GM04504 (cell line): ENCODE data around the gene GSTA3.
"Not testable (repeated sequence)": the region's sequence is repeated elsewhere in the genome, so short reads cannot be mapped to it uniquely, and the experiment has no call there.

Experiments used
- DNase-seq: peaks from one replicate; pipeline ENCODE4 v3.0.0-alpha.2; 2012; ENCODE audit warnings: low read depth

The GSTA3 gene

DNA sequence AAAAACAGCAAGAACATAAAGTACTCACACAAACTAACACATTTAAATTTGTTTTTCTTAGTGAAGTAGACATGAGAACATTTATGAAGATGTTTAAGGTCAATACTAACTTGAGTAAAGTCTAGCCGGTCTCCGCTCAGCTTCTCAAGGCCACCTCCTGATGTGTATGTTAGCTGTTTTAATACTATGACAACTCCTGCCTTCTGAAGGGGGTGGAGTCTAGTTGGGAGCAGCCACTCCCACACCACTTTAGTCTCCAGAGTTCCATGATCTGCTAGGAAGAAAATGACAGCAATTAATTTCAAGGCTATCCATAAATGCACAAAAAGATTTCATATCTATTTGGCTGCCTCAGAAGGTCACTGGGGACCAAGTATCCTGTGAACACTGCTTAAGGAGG is at the start of gene GSTA3:
GSTA3 (minus strand) TSS at position 168 of the 400 bp plus-strand sequence. CDS start 3,864 bp downstream, outside the sequence.
- DNase-seq, result no peak

DNA sequence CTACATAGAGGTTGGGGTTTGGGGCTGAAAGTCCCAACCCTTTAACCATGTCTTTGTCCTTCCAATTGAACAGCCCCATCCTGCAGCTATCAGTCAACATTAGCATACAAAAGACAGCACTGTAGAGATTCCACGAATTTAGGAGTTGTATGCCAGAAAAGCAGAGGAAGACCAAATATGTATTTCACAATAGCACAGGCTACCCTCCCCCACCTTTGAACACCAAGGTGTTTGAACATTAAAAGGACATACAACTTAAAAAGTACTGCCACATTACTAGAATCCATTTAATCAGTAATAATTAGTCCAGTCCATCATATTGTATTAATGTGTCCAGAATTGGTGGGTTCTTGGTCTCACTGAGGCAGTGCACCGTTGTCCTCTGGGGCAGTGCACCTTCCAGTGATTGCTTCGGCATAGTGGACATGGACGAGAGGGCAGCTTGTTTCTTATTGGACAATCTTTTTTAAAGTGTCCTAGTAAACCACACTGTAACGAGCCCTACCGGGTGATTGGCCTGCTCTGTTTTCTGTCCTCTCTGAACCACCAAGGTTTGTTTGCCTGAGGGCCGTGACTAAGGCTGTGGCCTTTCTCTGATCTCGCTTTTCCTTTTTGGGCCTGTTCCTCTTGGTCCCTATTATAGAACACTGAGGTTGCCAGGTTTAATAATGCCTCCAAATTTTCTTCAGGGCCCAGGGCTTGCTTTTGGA is 49.2 kb upstream of the GSTA3 start:
- DNase-seq, result no peak

DNA sequence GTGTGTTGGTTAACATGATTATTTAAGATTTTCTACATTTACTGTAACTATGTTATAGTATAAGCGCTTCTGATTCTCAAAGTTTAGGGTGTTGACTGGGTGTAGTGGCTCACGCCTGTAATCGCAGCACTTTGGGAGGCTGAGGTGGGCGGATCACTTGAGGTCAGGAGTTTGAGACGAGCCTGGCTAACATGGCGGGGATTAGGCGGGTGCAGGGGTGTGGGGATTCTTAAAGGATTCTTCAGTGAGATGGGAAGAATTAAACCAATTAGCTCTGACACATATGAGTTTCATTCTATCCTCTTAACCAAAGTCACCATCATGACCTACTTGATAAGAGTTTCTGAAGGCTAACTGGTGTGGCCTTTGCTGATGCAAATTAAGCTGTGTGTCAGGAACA is 46.4 kb upstream of the GSTA3 start:
- no peak for DNase-seq

DNA sequence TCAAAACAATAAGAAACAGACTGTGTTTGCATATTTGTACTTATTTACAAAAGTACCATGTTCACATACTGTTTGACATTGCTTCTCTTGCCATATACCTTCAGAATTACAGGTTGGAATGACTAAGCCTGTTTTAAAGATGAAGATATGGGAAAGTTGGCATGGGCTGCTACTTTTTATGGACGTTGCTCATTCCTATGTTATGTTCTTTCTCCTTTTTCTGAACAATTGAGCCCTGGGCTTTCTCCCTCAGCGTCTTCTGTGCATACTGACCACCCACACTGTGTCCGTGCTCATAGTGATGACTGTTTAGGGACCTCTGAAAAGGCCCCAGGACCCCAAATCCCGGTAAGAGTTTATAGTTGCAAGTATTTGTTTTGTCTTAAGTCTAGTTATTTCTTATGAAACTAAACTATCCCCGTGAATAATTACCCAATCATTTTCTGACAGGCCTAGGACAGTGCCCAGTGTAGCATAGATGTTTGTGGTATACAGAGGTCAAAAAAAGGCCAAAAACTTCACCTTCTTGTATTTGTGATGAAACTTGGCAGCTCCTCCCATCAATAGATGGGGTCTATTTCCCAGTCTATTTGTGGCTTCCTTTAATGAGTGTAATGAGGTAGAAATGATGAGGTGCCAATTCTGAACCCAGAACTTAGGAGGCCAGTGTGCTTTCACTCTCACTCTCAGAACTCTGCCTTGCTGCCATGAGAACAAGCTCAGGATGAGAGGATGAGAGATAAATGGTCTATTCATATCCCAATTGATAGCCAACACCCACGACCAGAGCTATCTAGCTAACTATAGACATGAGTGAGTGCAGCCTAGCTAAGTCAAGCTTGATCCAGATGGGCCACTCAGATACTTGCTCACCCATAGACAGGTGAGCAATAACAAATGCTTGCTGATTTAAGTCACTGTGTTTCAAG is 44.7 kb upstream of the GSTA3 start:
- DNase-seq, result no peak

DNA sequence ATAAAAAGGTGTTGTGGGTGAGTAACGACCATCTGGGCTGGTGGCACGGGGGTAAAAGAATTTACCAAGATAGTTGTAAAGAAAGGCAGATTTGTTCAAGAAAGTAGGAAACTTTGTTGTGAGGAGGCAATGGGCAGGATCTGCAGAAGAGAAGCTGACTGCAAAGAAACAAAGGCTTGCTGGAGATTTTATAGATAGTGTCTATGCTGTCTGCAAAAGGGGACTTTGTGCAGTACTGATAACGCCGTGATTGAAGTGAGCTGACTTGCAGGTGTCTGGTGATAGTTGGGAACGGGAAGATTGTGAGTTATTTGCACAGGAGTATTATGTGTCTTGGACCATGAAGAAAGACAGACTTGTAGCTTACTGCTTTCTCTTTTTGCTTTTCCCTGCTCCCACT is 36.8 kb upstream of the GSTA3 start:
- no peak for DNase-seq

DNA sequence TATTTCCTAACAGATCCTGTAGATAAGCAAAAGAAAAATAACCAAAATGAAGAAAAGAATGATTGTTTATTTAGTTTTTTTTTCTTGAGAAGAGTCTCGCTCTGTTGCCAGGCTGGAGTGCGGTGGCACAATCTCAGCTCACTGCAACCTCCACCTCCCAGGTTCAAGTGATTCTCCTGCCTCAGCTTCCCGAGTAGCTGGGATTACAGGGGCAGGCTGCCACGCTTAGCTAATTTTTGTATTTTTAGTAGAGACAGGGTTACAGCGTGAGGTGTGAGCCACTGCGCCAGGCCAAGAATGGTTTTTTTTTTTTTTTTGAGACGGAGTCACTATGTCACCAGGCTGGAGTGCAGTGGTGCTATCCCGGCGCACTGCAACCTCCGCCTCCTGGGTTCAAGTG is 33.3 kb upstream of the GSTA3 start:
- not testable (repeated sequence) for DNase-seq

DNA sequence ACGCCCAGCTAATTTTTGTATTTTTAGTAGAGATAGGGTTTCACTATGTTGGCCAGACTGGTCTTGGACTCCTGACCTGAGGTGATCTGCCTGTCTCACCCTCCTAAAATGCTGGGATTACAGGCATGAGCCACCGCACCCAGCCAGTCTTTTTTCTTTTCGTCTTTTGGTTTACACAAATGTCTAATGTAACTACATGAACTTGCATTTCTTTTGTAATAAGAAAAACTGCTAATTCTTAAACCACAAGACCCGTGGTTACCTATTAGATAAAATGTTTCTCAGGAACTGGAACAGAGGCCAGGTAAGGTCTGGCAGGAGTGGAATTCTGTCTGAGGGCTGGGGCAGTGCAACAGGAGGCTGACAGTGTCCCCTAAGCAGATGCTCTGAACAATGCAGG is 32.7 kb upstream of the GSTA3 start:
- DNase-seq, result no peak

DNA sequence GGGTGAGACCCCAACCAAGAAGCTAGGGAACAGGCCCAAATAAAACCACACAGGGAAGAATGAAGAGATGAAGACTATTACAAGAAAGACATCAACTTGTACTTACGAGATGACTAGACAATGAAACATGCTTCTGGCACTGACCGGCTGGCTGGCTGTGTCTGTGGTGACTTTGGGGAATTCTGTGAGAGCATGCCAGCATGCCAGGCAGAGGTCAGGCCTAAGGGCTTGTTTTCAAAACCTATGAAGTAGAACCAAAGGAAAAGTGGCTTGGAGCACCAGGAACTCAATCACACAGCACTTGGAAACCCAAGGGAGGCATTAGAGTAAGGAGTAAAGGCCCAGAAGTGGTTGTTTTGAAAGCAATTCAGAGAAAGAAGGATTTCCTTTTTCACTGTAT is 28.4 kb upstream of the GSTA3 start:
- DNase-seq, result no peak

DNA sequence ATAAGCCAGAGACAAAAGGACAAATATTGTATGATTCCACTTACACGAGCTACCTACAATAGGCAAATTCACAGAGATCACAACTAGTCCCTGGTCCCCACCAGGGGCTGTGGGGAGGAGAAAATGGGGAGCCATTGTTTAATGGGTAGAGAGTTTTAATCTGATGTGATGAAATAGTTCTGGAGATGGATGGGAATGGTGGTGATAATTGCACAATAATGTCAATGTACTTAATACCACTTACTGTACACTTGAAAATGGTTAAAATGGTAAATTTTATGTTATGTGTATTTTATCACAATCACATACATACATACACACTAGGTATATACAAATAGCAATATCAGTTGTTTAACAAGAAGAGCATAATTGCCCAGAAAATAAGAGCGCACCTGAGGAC is 24.3 kb upstream of the GSTA3 start:
- DNase-seq, result no peak

DNA sequence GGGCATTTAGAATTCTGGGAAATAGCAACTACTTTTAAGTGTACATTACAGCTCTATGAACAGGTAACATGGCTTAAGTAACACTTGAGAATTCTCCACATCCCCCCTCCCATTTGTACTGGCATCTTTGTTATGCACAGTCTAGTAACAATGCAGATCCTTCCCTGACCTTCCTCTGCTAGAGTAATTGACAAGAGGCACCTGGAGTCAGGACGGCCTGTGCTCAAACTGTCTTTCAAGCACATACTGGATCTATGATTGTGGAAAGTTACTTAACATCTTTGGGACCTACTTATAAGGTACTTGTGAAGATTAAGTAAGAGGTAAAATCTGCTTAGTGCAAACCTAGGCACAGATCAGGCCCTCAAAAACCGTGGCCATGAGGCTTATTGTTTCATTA is 21.9 kb upstream of the GSTA3 start:
- no peak for DNase-seq

DNA sequence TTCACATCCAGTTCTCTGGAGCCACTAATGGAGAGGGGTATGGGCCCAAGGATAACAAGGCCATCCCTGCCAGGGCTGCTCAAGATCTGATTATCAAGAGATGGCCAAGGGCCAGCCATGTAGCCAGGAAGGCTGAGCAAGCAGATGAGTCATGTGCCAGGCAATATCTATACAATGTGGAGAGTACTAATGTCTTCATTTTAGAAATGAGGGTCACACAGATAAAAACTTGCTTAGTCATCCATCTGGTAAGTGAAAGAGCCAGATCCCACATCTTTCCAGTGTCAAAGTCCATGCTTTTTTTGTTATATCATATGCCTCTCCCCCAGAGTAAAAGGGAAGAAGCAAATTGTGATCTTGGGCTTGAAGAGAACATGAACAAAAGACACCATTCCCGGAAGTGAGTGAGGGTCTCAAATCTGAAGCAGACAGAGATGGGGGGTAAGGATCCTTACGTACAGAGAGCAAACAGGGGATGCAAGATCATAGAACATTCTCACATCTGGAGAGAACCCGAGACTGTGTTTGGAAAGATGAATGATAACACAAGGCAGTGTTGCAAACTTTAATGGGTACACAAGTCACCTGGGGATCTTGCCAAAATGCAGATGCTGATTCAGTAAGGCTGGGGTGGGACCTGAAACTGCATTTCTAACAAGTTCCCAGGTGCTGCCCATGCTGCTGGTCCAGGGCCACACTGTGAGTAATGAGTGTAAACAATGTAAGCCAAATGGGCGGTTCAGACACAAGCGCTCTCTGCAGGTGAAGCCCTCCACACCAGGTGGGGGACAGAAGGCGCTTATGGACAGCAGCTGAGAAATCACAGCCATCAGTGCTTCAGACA is 20.0 kb upstream of the GSTA3 start:
- peak; percentile 77 for DNase-seq

DNA sequence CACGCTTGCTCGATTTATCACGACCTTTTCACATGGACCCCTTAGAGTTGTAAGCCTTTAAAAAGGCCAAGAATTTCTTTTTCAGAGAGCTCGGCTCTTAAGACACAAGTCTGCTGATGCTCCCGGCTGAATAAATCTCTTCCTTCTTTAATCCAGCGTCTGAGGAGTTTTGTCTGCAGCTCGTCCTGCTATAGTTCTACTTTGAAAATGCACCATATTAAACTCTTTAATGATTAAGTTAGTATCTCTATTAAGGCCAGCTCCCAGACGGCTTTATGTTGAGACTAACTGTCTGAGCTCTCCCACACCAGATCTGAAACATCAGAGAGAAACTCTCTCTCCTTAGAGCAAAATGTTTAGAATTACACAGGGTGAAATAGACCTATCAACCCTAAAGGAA is 18.0 kb upstream of the GSTA3 start:
- DNase-seq, result no peak

DNA sequence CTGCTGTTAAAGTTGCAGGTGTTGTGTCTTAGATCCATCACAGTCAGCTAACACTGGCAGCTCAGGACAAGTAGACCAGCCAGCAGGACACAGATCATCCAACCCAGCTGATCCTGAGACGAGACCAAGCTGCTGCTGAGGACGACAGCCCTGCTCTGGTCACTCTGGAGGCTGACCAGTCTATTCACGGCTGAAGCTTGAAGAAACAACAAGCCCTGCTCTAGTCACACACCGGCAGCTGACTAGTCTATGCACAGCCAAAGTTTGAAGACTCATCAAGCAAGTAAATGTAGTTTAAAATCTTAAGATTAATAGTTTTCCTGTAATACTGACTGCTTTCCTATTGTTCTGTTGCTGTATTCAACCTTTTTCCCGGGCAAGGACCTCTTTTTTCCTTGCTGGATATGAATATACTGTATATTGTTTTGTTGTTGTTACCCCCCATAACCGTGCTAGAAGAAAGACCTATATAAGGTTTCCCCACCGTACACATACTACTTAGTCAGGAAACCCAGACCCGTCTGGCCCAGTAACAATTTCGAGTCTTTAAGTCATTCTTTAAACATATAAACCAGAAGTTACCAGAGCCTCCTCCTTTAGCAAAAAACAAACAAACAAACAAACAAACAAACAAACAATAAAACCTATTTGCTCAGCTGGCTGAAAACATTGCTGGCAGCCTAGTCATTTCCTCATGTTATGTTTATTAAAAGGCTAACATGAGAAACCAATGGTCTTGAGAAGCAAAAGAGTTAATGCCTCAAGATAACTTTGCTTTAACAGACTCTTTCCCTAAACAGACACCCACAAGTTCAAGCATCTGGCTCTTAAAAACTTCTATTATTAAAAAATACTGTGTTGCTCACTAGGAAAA is 16.7 kb upstream of the GSTA3 start:
- no peak for DNase-seq

DNA sequence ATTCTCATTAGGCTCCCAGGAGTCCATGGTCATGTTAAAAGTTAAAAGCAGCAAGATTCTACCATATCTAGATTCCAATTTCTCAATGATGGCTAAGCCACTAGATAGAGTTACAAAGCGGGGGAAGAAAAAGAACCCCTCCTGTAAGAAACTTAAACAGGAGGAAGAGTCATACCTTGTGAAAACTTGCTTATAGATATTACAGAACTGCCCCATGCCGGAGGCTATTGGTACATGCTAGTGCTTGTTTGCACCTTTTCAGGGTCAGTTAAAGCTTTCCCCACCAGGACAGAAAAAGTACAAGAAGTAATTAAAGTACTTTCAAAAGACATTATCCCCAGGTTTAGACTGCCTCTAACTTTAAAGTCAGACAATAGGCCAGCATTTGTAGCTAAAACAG is 15.5 kb upstream of the GSTA3 start:
- DNase-seq, result no peak

DNA sequence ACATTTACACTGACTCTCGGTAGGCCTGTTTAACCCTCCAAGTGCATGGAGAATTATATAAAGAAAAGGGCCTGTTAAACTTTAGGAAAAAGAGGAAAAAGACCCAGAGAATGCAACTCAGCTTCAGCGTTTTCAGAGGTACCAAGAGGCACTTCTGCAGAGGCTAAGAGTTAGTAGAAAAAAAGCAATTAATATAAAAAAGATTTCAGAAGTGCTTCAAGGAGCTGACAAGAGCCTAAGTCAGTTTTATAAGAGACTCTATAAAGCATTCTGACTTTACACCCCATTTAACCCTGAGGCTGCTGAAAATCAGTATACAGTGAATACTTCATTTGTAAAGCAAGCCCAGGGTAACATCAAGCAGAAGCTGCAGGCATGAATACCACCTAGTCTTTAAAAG is 14.2 kb upstream of the GSTA3 start:
- not testable (repeated sequence) for DNase-seq

DNA sequence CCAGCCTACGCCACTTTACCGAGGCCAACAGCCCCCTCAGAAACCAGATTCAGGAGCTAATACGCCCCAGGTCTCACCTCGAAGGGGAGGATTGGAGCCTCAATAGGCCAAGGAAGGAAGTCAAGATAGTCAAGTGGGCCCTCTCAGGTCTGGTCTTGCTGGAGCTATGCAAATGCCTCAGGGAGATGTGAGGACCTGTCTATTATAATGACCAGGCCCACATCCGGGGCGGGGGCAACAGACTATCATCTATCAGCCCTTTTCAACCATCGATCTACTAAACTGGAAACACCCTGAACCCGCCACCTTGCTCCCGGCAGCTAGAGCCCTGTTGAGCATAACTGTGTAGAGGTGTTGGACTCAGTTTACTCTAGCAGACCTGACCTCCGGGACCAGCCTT is 12.7 kb upstream of the GSTA3 start:
- DNase-seq, result no peak

DNA sequence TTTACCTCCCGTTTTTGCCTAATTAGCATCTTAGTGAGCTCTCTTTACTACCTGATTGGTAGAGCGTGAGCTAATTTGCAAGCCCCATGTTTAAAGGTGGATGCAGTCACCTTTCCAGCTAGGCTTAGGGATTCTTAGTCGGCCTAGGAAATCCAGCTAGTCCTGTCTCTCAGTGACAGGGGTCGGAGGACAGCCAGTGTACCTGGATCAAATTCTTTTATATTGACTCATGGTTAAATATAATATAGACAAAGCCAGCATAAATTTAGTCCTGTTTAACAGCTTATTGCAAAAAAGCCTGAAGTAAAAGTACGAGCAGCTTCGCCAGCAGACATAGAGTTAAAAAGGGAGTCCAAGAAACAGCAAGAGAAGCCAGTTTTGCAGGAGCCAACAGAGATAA is 12.2 kb upstream of the GSTA3 start:
- DNase-seq, result no peak

DNA sequence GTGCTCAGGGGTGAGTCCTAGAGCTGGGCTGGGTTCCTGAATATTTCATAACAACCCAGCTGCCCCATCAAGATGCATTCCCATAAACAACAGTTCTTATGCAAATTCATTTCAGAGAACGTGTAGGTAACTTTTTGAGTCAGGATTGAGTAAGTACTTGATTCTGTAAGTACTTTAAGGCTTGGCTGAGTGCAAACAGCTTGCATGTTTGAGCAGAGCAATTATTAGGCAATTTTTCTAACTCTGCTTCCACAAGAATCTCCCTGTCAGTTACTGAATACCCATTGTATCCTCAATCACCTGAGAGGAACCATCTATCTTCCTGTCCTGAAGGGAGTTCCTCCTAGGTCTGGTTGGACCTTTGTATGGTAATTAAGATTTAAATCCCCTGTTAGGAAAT is 10.0 kb upstream of the GSTA3 start:
- not testable (repeated sequence) for DNase-seq

DNA sequence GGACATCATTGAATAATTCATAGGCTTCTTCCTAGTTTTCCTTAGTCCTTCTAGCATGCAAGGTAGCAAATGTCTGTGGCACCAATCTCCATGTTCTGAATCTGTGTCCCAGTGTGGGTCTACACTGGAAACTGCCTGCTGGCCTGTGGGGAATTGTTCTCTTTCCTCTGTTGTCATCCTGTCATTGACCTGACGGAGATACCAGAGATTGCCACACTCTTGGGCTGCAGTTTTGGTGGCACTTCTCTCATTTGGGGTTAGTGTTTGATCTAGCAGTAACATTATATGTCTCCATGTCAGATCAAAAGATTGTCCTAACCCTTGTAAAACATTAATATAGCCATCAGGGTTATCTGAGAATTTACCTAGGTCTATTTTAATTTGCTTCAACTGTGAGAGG is 9.3 kb upstream of the GSTA3 start:
- DNase-seq, result not testable (repeated sequence)

DNA sequence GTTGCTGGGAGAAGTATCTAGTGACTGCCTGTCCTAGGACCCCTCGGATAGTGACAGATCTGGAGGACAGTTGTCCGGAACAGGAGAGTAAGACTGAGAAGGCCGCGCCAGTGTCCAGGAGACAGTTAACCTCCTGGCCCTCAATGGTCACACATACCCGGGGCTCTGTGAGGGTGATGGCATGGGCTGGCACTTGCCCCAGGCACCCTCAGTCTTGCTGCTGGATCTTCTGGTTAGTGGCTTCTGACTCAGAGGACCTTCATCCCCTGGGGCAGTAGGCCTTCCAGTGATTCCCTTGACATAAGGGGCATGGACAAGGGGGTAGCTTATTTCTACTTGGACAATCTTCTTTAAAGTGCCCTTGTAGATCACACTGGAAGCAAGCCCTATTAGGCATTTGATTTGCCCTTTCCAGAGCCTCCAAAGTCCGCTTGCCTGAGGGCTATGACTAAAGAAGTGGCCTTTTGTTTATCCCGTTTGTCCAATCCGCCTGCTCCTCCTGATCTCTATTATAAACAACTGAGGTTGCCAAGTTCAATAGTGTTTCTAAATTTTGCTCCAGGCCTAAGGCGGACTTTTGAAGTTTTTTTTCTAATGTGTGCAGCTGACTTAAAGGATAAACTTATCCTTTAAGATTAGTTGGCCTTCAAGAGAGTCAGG is 8.7 kb upstream of the GSTA3 start:
- peak; percentile 56 for DNase-seq

DNA sequence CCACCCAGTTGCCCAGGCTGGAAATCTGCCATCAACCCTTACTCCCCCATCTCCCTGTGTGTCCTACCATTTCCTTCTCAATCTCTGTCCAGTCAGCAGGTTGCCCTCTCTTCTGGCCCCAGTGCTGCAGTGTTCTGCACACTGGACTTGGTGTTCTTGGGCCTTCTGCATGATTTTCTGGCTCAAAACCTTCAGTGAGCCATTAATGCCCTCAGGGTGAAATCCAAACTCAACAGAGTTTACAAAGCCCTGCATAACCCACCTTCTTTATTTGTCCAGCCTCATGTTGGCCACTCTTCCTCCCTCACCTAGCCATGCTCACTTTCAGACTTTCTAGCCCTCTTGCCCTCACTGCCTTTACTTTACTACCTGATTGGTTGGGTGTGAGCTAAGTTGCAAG is 5.0 kb upstream of the GSTA3 start:
- no peak for DNase-seq
